IMR-90 (cell line): ENCODE data around the gene OR4D11. TPM values are rescaled to one million over a fixed set of nuclear protein-coding genes. Genes with fewer than 3 reads are reported as not detected.

Experiments used
- ATAC-seq: fragments of 200-7000 bp; cut with Tn5 transposase; 2 replicates; pipeline ENCODE4 v1.9.1; 2020; ENCODE audit warnings: low read depth, mild to moderate bottlenecking, moderate library complexity
- BruUV-seq: library from RNA; stranded (reverse); fragments of 400-500 nt; replicated peaks from 2 replicates; lab custom pipeline; 2021; lab: Mats Ljungman, UMichigan
- CTCF ChIA-PET: fragments of 300-600 bp; formaldehyde crosslinking; extraction: SDS; loops from one replicate; lab custom pipeline; 2021; ENCODE audit warnings: antibody characterized with exemption; lab: Yijun Ruan, JAX
- POLR2A ChIA-PET: fragments of 300-600 bp; sonication (Branson Sonifier 250); formaldehyde crosslinking; loops from one replicate; lab custom pipeline; 2022; ENCODE audit warnings: antibody characterized with exemption; ENCODE audit not compliant: unreplicated experiment; lab: Charles Lee
- DNase-seq: peaks from one replicate; pipeline ENCODE4 v3.0.0; 2013
- H2AFZ ChIP-seq: replicated peaks from 2 replicates; pipeline ENCODE3; 2013; ENCODE audit warnings: low read length, mild to moderate bottlenecking; ENCODE audit not compliant: poor library complexity
- H2AK5ac ChIP-seq: 2 replicates; pipeline ENCODE4 v1.6.1; 2013; ENCODE audit warnings: low read depth, low read length, inconsistent platforms
- H2AK9ac ChIP-seq: replicated peaks from 2 replicates; pipeline ENCODE3; 2013; ENCODE audit warnings: mild to moderate bottlenecking, low read depth, low read length, moderate library complexity; ENCODE audit not compliant: poor library complexity
- H2BK120ac ChIP-seq: 2 replicates; pipeline ENCODE4 v1.6.1; 2013; ENCODE audit warnings: low read depth, low read length, inconsistent platforms
- H2BK15ac ChIP-seq: 3 replicates; pipeline ENCODE4 v1.6.1; 2013; ENCODE audit warnings: low read depth, low read length, inconsistent platforms
- H2BK20ac ChIP-seq: 2 replicates; pipeline ENCODE4 v1.6.1; 2013; ENCODE audit warnings: low read depth, mild to moderate bottlenecking, inconsistent platforms, low read length, moderate library complexity
- H2BK5ac ChIP-seq: 2 replicates; pipeline ENCODE4 v1.6.1; 2013; ENCODE audit warnings: mild to moderate bottlenecking, low read depth, low read length, inconsistent platforms; ENCODE audit not compliant: poor library complexity, severe bottlenecking
- H3K14ac ChIP-seq: replicated peaks from 2 replicates; pipeline ENCODE4 v1.6.1; 2013; ENCODE audit warnings: low read depth, low read length, inconsistent platforms
- H3K18ac ChIP-seq: 2 replicates; pipeline ENCODE4 v1.6.1; 2013; ENCODE audit warnings: low read depth, low read length, control low read depth
- H3K23ac ChIP-seq: 2 replicates; pipeline ENCODE4 v1.6.1; 2013; ENCODE audit warnings: low read depth, low read length, inconsistent platforms
- H3K27ac ChIP-seq: 2 replicates; pipeline ENCODE4 v1.5.1; 2013; ENCODE audit warnings: mild to moderate bottlenecking, control low read depth, low read length; ENCODE audit not compliant: insufficient read depth
- H3K27me3 ChIP-seq: 2 replicates; pipeline ENCODE4 v1.6.1; 2013; ENCODE audit warnings: low read length; ENCODE audit not compliant: control insufficient read depth, insufficient read depth
- H3K36me3 ChIP-seq: 2 replicates; pipeline ENCODE4 v1.6.1; 2013; ENCODE audit warnings: low read length, mixed read lengths; ENCODE audit not compliant: control insufficient read depth, insufficient read depth
- H3K4ac ChIP-seq: 2 replicates; pipeline ENCODE4 v1.6.1; 2013; ENCODE audit warnings: low read depth, low read length, inconsistent platforms
- H3K4me1 ChIP-seq: 2 replicates; pipeline ENCODE4 v1.6.1; 2013; ENCODE audit warnings: low read length, mixed read lengths; ENCODE audit not compliant: control insufficient read depth, insufficient read depth
- H3K4me2 ChIP-seq: 2 replicates; pipeline ENCODE4 v1.6.1; 2013; ENCODE audit warnings: low read depth, mild to moderate bottlenecking, control low read depth, low read length, moderate library complexity
- H3K4me3 ChIP-seq: 2 replicates; pipeline ENCODE4 v1.5.1; 2013; ENCODE audit warnings: low read depth, mild to moderate bottlenecking, control low read depth, low read length, moderate library complexity; ENCODE audit not compliant: insufficient read depth
- H3K56ac ChIP-seq: 2 replicates; pipeline ENCODE4 v1.6.1; 2013; ENCODE audit warnings: low read length, inconsistent platforms; ENCODE audit not compliant: insufficient read depth; ENCODE audit errors: extremely low read depth
- H3K79me1 ChIP-seq, 2 experiments: 2 replicates each; pipeline ENCODE4 v1.6.1; 2013; ENCODE audit warnings: low read length in 2 of 2, inconsistent platforms in 1 of 2, low read depth in 1 of 2
- H3K9ac ChIP-seq: 2 replicates; pipeline ENCODE4 v1.6.1; 2013; ENCODE audit warnings: low read depth, low read length, control low read depth
- H3K9me1 ChIP-seq: 2 replicates; pipeline ENCODE4 v1.6.1; 2013; ENCODE audit warnings: low read length, inconsistent platforms; ENCODE audit not compliant: insufficient read depth
- H3K9me3 ChIP-seq: 2 replicates; pipeline ENCODE4 v1.6.1; 2013; ENCODE audit warnings: low read length; ENCODE audit not compliant: control insufficient read depth, insufficient read depth
- H4K20me1 ChIP-seq: 2 replicates; pipeline ENCODE4 v1.6.1; 2013; ENCODE audit warnings: low read length, inconsistent platforms; ENCODE audit not compliant: insufficient read depth
- H4K5ac ChIP-seq: 2 replicates; pipeline ENCODE4 v1.6.1; 2013; ENCODE audit warnings: mild to moderate bottlenecking, low read depth, low read length, control low read depth
- H4K8ac ChIP-seq, 2 experiments: 2 replicates each; pipeline ENCODE4 v1.6.1; 2013; ENCODE audit warnings: low read depth in 2 of 2, low read length in 2 of 2, control low read depth in 1 of 2, inconsistent platforms in 1 of 2
- H4K91ac ChIP-seq: 2 replicates; pipeline ENCODE4 v1.6.1; 2013; ENCODE audit warnings: low read depth, low read length, inconsistent platforms; ENCODE audit not compliant: insufficient read depth
- BHLHE40 ChIP-seq: fragments of 150-350 bp; IDR thresholded peaks from 2 replicates; pipeline ENCODE4 v1.6.1; 2016; ENCODE audit warnings: mild to moderate bottlenecking, low read depth, low read length
- CTCF ChIP-seq: conservative IDR thresholded peaks from 2 replicates; pipeline ENCODE4 v1.5.1; 2012; ENCODE audit warnings: mild to moderate bottlenecking, low read depth, low read length, improper control_type of control experiment
- FOS ChIP-seq: fragments of 150-350 bp; IDR thresholded peaks from 2 replicates; pipeline ENCODE4 v1.6.1; 2016; ENCODE audit warnings: low read depth, low read length
- SMC3 ChIP-seq: fragments of 150-350 bp; IDR thresholded peaks from 2 replicates; pipeline ENCODE4 v1.6.1; 2016; ENCODE audit warnings: low read depth, mild to moderate bottlenecking, antibody characterized with exemption, low read length, moderate library complexity
- WGBS, 2 experiments: methylation state at CpG; one replicate each; pipeline versions ENCODE4 v1.1.5 to v1.1.7; 2013; ENCODE audit warnings: missing lambda C conversion rate in 2 of 2; ENCODE audit not compliant: insufficient read length in 1 of 2; ENCODE audit errors: extremely low coverage in 2 of 2; 5-methylcytosine and 5-hydroxymethylcytosine counted together
- dilution Hi-C: fragments of 300-500 bp; cut with HindIII; formaldehyde crosslinking; loops from one replicate; pipeline ENCODE4 v1.14.3; 2018; ENCODE audit warnings: low sequenced_read_pairs; ENCODE audit not compliant: unreplicated experiment
- in situ Hi-C: fragments of 300-500 bp; cut with MboI; formaldehyde crosslinking; loops from 3 replicates; pipeline ENCODE4 v1.14.3; 2019; ENCODE audit warnings: low sequenced_read_pairs, inconsistent platforms, mixed read lengths
- intact Hi-C: fragments of 100-400 bp; cut with micrococcal nuclease; formaldehyde crosslinking; loops from 2 replicates; pipeline ENCODE4 v1.10.0; 2022
- polyA plus RNA-seq, 3 experiments: library from polyadenylated mRNA; depleted of rRNA; stranded (reverse); fragments of >200 nt; gene quantifications; 2 replicates each; pipeline ENCODE4 v1.2.3, GENCODE V29; 2012; ENCODE audit warnings: low replicate concordance in 1 of 3
- total RNA-seq: library from RNA; depleted of rRNA; stranded (reverse); fragments of >200 nt; gene quantifications from 2 replicates; pipeline ENCODE4 v1.2.3, GENCODE V29; 2012

The OR4D11 gene
- total and polyA plus RNA-seq, 2 of the 4 experiments (the other 2 are of a cell fraction): not detected

GRCh38 chr11:59528711-59529110, 25.3 kb downstream of the OR4D11 start:
- H2AFZ ChIP-seq: no peak overlapping the region
- H4K20me1 ChIP-seq: no peaks in the 10 kb centered on the region
- H3K9ac ChIP-seq: no peak overlapping the region
- H3K4me2 ChIP-seq: no peak overlapping the region
- no peak overlapping the region for H2BK20ac ChIP-seq
- no peak overlapping the region for H4K91ac ChIP-seq
- ChIA-PET POLR2A (no interaction called here), CTCF (interaction anchor here (1.1 kb wide), 1 partner anchor 11 kb away, joined by 3 read pairs; no protein-coding TSS in a partner anchor)
- H2BK120ac ChIP-seq: no peak overlapping the region
- peaks cover 10% of the 10 kb centered on the region for H3K27me3 ChIP-seq
- H2BK5ac ChIP-seq: no peak overlapping the region
- H3K4ac ChIP-seq: no peak overlapping the region
- no peak overlapping the region for H4K5ac ChIP-seq
- no peak overlapping the region for H3K4me3 ChIP-seq
- H2BK15ac ChIP-seq: no peak overlapping the region
- no peak overlapping the region for H4K8ac ChIP-seq
- no peaks in the 10 kb centered on the region for H3K9me3 ChIP-seq
- H3K18ac ChIP-seq: no peak overlapping the region
- no peaks in the 10 kb centered on the region for H3K36me3 ChIP-seq
- DNase-seq (no peak), ATAC-seq (no peak)
- no peak overlapping the region for H3K23ac ChIP-seq
- H2AK9ac ChIP-seq: no peak overlapping the region
- no peak overlapping the region for H3K27ac ChIP-seq
- in situ Hi-C loops: no loop called here
- intact Hi-C loops: no loop called here
- H2AK5ac ChIP-seq: no peak overlapping the region
- BruUV-seq: no TSS peak
- no peaks in the 10 kb centered on the region for H3K4me1 ChIP-seq
- H3K79me1 ChIP-seq: no peaks in the 10 kb centered on the region
- H3K56ac ChIP-seq: no peak overlapping the region
- no CpG with 5 or more reads among the region's 7 CpGs for WGBS, 2 experiments
- H3K14ac ChIP-seq: no peak overlapping the region
- dilution Hi-C loops: no loop called here
- no peaks in the 10 kb centered on the region; the same call in 1 of the 2 replicates for H3K9me1 ChIP-seq
- TF ChIP-seq SMC3 (no peak), FOS (no peak), BHLHE40 (no peak), CTCF (no peak)
